HepG2 (cell line): Measurements from ENCODE around the gene MRPL58. TPM values are rescaled to one million over a fixed set of nuclear protein-coding genes. Genes with fewer than 3 reads are reported as not detected.

ENCODE experiments used
- AFF4 ChIP-seq: sonication (generic); formaldehyde crosslinking; IDR thresholded peaks from 2 replicates; pipeline ENCODE4 v1.4.0; 2020; ENCODE audit warnings: missing genetic modification reagents
- BATF2 ChIP-seq: sonication (generic); formaldehyde crosslinking; IDR thresholded peaks from 2 replicates; pipeline ENCODE4 v1.8.0; 2022; ENCODE audit warnings: mild to moderate bottlenecking, missing genetic modification reagents, moderate library complexity
- CBX2 ChIP-seq, 2 experiments: fragments of 200-600 bp in 1 of 2; sonication (generic); formaldehyde crosslinking in 1 of 2; IDR thresholded peaks; 2 replicates each; pipeline versions ENCODE4 v1.7.0 to v1.8.1; 2018 to 2022; ENCODE audit warnings: low read depth in 2 of 2, low read length in 1 of 2, mild to moderate bottlenecking in 1 of 2, missing genetic modification reagents in 1 of 2
- DDIT3 ChIP-seq: sonication (generic); formaldehyde crosslinking; IDR thresholded peaks from 2 replicates; pipeline ENCODE4 v1.4.0; 2020; ENCODE audit warnings: mild to moderate bottlenecking, missing genetic modification reagents
- HOXA9 ChIP-seq: sonication (generic); formaldehyde crosslinking; IDR thresholded peaks from 2 replicates; pipeline ENCODE4 v1.8.1; 2022; ENCODE audit warnings: missing genetic modification reagents, mild to moderate bottlenecking, moderate library complexity, borderline replicate concordance
- ISX ChIP-seq: sonication (generic); formaldehyde crosslinking; conservative IDR thresholded peaks from 2 replicates; pipeline ENCODE4 v1.5.0; 2020; ENCODE audit warnings: missing genetic modification reagents
- KDM5B ChIP-seq: sonication (generic); formaldehyde crosslinking; IDR thresholded peaks from 2 replicates; pipeline ENCODE4 v1.4.0; 2020; ENCODE audit warnings: missing genetic modification reagents, mild to moderate bottlenecking, borderline replicate concordance
- MAFF ChIP-seq: IDR thresholded peaks from 2 replicates; pipeline ENCODE4 v1.6.1; 2011; ENCODE audit warnings: low read depth, low read length, improper control_type of control experiment
- MED8 ChIP-seq: sonication (generic); formaldehyde crosslinking; IDR thresholded peaks from 2 replicates; pipeline ENCODE4 v1.8.1; 2023; ENCODE audit warnings: mild to moderate bottlenecking, missing genetic modification reagents; ENCODE audit not compliant: insufficient replicate concordance
- TCF7L2 ChIP-seq: IDR thresholded peaks from 2 replicates; pipeline ENCODE4 v1.6.1; 2011; ENCODE audit warnings: mild to moderate bottlenecking, low read depth, low read length, moderate library complexity
- ZFAT ChIP-seq: sonication (generic); formaldehyde crosslinking; conservative IDR thresholded peaks from 2 replicates; pipeline ENCODE4 v1.8.1; 2023; ENCODE audit warnings: missing genetic modification reagents, inconsistent platforms
- ZFP91 ChIP-seq: sonication (generic); formaldehyde crosslinking; IDR thresholded peaks from 2 replicates; pipeline ENCODE4 v1.9.0; 2022; ENCODE audit warnings: missing genetic modification reagents, mild to moderate bottlenecking, borderline replicate concordance
- ZNF160 ChIP-seq: sonication (generic); formaldehyde crosslinking; IDR thresholded peaks from 2 replicates; pipeline ENCODE4 v1.8.0; 2022; ENCODE audit warnings: mild to moderate bottlenecking, inconsistent platforms, missing genetic modification reagents
- polyA plus RNA-seq, 8 experiments: library from polyadenylated mRNA; depleted of rRNA in 3 of 8; stranded (reverse) in 7 of 8; unstranded in 1 of 8; fragments of >200 nt; fragmentation: Illumina TruSeq in 4 of 8; extraction: Trizol in 4 of 8; gene quantifications; 2 replicates each; pipeline versions ENCODE4 v1.2.1 to v1.2.3, GENCODE V29; 2011 to 2016; ENCODE audit warnings: low read depth in 4 of 8, missing spikeins in 1 of 8, mixed read lengths in 1 of 8; ENCODE audit not compliant: insufficient read depth in 1 of 8
- total RNA-seq, 5 experiments: library from RNA; depleted of rRNA; stranded (reverse); fragments of >200 nt; fragmentation: Illumina TruSeq; extraction: Trizol; gene quantifications; 2 replicates each; pipeline ENCODE4 v1.2.3, GENCODE V29; 2016; ENCODE audit warnings: low read depth in 1 of 5
- TF ChIP-seq, protein P1 (sequence below): sonication (generic); formaldehyde crosslinking; IDR thresholded peaks from 2 replicates; pipeline ENCODE4 v1.4.0; 2020; ENCODE audit warnings: missing genetic modification reagents; ENCODE audit errors: not compliant biosample characterization
- TF ChIP-seq, protein P2 (sequence below): IDR thresholded peaks from 2 replicates; pipeline ENCODE4 v1.6.1; 2012; ENCODE audit warnings: low read depth, low read length, improper control_type of control experiment
- TF ChIP-seq, protein P3 (sequence below): sonication (generic); formaldehyde crosslinking; IDR thresholded peaks from 2 replicates; pipeline ENCODE4 v1.5.1; 2020; ENCODE audit warnings: mild to moderate bottlenecking, moderate library complexity, missing genetic modification reagents

Gene MRPL58
- total and polyA plus RNA-seq, 2 of the 13 experiments (the other 11 are each of a cell fraction or from before 2014, with no cell fraction given): 44.9 to 68.9 TPM

DNA sequence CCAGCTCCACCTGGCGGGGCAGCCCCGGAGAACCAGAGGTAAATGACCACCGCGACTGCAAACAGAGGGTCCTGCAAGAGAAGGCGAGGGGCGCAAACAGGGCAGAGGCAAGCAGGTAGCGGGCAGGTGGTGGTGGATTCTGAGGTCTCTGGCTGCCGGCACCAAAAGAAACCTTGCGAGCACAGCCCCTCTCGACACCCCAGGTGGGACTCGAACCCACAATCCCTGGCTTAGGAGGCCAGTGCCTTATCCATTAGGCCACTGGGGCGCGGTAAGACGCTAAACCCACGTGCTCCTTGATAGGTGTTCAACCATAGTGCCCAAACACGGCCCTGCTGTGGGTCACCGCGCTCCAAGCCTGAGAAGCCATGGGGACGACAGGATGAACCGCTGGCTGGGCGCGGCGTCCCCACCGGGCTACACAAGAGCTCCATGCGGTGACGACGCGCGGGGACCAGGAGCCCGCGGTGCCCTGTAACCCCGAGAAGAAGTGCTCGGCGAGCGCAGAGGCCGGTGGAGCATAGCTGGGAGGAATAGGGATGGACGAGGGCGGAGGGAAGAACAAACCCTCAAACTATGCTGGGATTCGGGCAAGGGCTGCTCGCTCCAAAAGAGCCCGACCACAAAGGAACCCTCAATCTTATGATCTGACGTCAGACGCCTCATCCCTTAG lies 21.9 kb downstream of the MRPL58 start (continued):
- TF ChIP-seq AFF4 (CRISPR knock-in tag) (0 out of 2 replicates have a peak, but pooled peaks have one; percentile 31), DDIT3 (CRISPR knock-in tag) (no peak; the same call in 1 of the 2 replicates), KDM5B (CRISPR knock-in tag) (peak; percentile 50), CBX2 (IDR thresholded peaks at IDR 0.05; ENCODE audit: low read depth, low read length) (no peak), CBX2 (CRISPR knock-in tag; IDR thresholded peaks at IDR 0.05; ENCODE audit: low read depth) (no peak), TCF7L2 (no peak), ZNF160 (CRISPR knock-in tag) (peak; percentile 74), MED8 (peak; percentile 91), BATF2 (CRISPR knock-in tag) (0 out of 2 replicates have a peak, but pooled peaks have one; percentile 18), ZFAT (CRISPR knock-in tag) (no peak; the same call in 1 of the 2 replicates), ISX (peak; percentile 96), HOXA9 (CRISPR knock-in tag) (no peak), ZFP91 (CRISPR knock-in tag) (no peak; the same call in none of the 2 replicates), MAFF (no peak)
- TF ChIP-seq, protein P1, sequence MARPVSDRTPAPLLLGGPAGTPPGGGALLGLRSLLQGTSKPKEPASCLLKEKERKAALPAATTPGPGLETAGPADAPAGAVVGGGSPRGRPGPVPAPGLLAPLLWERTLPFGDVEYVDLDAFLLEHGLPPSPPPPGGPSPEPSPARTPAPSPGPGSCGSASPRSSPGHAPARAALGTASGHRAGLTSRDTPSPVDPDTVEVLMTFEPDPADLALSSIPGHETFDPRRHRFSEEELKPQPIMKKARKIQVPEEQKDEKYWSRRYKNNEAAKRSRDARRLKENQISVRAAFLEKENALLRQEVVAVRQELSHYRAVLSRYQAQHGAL (CRISPR knock-in tag): peak; percentile 82
- TF ChIP-seq, protein P2, sequence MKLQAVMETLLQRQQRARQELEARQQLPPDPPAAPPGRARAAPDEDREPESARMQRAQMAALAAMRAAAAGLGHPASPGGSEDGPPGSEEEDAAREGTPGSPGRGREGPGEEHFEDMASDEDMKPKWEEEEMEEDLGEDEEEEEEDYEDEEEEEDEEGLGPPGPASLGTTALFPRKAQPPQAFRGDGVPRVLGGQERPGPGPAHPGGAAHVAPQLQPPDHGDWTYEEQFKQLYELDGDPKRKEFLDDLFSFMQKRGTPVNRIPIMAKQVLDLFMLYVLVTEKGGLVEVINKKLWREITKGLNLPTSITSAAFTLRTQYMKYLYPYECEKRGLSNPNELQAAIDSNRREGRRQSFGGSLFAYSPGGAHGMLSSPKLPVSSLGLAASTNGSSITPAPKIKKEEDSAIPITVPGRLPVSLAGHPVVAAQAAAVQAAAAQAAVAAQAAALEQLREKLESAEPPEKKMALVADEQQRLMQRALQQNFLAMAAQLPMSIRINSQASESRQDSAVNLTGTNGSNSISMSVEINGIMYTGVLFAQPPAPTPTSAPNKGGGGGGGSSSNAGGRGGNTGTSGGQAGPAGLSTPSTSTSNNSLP: 0 out of 2 replicates have a peak, but pooled peaks have one; percentile 2
- TF ChIP-seq, protein P3, sequence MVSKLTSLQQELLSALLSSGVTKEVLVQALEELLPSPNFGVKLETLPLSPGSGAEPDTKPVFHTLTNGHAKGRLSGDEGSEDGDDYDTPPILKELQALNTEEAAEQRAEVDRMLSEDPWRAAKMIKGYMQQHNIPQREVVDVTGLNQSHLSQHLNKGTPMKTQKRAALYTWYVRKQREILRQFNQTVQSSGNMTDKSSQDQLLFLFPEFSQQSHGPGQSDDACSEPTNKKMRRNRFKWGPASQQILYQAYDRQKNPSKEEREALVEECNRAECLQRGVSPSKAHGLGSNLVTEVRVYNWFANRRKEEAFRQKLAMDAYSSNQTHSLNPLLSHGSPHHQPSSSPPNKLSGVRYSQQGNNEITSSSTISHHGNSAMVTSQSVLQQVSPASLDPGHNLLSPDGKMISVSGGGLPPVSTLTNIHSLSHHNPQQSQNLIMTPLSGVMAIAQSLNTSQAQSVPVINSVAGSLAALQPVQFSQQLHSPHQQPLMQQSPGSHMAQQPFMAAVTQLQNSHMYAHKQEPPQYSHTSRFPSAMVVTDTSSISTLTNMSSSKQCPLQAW: peak; percentile 43; the same call in 1 of the 2 replicates
